GM12878 (cell line): Measurements from ENCODE around the gene BEND7. TPM values are rescaled to one million over a fixed set of nuclear protein-coding genes. Genes with fewer than 3 reads are reported as not detected.

ENCODE experiments used
- ASH2L ChIP-seq: fragments of 300-600, 200-600 bp; sonication (generic); IDR thresholded peaks from 2 replicates; pipeline ENCODE4 v1.6.1; 2017; ENCODE audit warnings: low read depth, mild to moderate bottlenecking, borderline replicate concordance
- BRCA1 ChIP-seq: IDR thresholded peaks from 2 replicates; pipeline ENCODE4 v1.6.1; 2011; ENCODE audit warnings: low read depth, low read length, improper control_type of control experiment
- CUX1 ChIP-seq: IDR thresholded peaks from 2 replicates; pipeline ENCODE4 v1.6.1; 2012; ENCODE audit warnings: improper control_type of control experiment, low read depth, low read length; ENCODE audit not compliant: insufficient replicate concordance
- ESRRA ChIP-seq: IDR thresholded peaks from 2 replicates; pipeline ENCODE4 v1.6.1; 2012; ENCODE audit warnings: mild to moderate bottlenecking, low read length, improper control_type of control experiment
- FOXK2 ChIP-seq: fragments of 450-650 bp; IDR thresholded peaks from 2 replicates; pipeline ENCODE4 v1.6.1; 2017; ENCODE audit warnings: mild to moderate bottlenecking, moderate library complexity
- HDGF ChIP-seq: fragments of 450-650 bp; IDR thresholded peaks from 2 replicates; pipeline ENCODE4 v1.6.1; 2016; ENCODE audit warnings: antibody characterized with exemption
- IKZF2 ChIP-seq, 2 experiments: fragments of 450-650 bp; IDR thresholded peaks; 2 replicates each; pipeline ENCODE4 v1.6.1; 2017; ENCODE audit warnings: mild to moderate bottlenecking in 2 of 2, moderate library complexity in 2 of 2
- JUND ChIP-seq: IDR thresholded peaks from 2 replicates; pipeline ENCODE4 v1.6.1; 2012; ENCODE audit warnings: low read depth, mild to moderate bottlenecking, low read length, improper control_type of control experiment, moderate library complexity
- NR2F1 ChIP-seq: fragments of 450-650 bp; conservative IDR thresholded peaks from 2 replicates; pipeline ENCODE4 v1.6.1; 2017; ENCODE audit warnings: mild to moderate bottlenecking
- PML ChIP-seq: IDR thresholded peaks from 2 replicates; pipeline ENCODE4 v1.6.1; 2012; ENCODE audit warnings: low read length, inconsistent platforms
- POLR2AphosphoS5 ChIP-seq: IDR thresholded peaks from 2 replicates; pipeline ENCODE4 v1.6.1; 2011; ENCODE audit warnings: mild to moderate bottlenecking, low read length, inconsistent platforms
- RELB ChIP-seq: fragments of 450-650 bp; IDR thresholded peaks from 2 replicates; pipeline ENCODE4 v1.6.1; 2017; ENCODE audit warnings: low read depth, mild to moderate bottlenecking, moderate library complexity
- SREBF2 ChIP-seq: IDR thresholded peaks from 2 replicates; pipeline ENCODE4 v1.6.1; 2012; ENCODE audit warnings: mild to moderate bottlenecking, low read length
- WRNIP1 ChIP-seq: IDR thresholded peaks from 2 replicates; pipeline ENCODE4 v1.6.1; 2011; ENCODE audit warnings: low read depth, low read length, improper control_type of control experiment, borderline replicate concordance
- YBX1 ChIP-seq: fragments of 450-650 bp; IDR thresholded peaks from 2 replicates; pipeline ENCODE4 v1.6.1; 2016; ENCODE audit warnings: antibody characterized with exemption
- polyA plus RNA-seq, 11 experiments: library from polyadenylated mRNA; depleted of rRNA in 4 of 11; unstranded in 6 of 11; stranded (reverse) in 5 of 11; fragments of >200 nt; fragmentation: Nextera tagmentation in 4 of 11; fragmentation: Illumina TruSeq in 1 of 11; extraction: Ambion mirVana in 4 of 11; extraction: Trizol in 1 of 11; gene quantifications; 1 replicate in 1 of 11; 2 replicates in 10 of 11; pipeline versions ENCODE4 v1.2.1 to v1.2.3, GENCODE V29; 2011 to 2016; ENCODE audit warnings: inconsistent platforms in 2 of 11, missing spikeins in 2 of 11, low read depth in 1 of 11
- total RNA-seq, 4 experiments: library from RNA; depleted of rRNA in 3 of 4; stranded (reverse); fragments of >200 nt in 3 of 4; fragmentation: Illumina TruSeq in 1 of 4; extraction: Trizol in 1 of 4; gene quantifications; 2 replicates each; pipeline versions ENCODE4 v1.2.1 to v1.2.3, GENCODE V29; 2013 to 2021

BEND7 gene
- total and polyA plus RNA-seq, 10 of the 15 experiments (the other 5 are each of a cell fraction or from before 2014, with no cell fraction given): not detected

GRCh38 chr10:13420532-13421307 is 108.1 kb downstream of the BEND7 start (continued):
- TF ChIP-seq CUX1: no peak
- no peak for TF ChIP-seq NR2F1
- no peak for TF ChIP-seq BRCA1
- no peak for TF ChIP-seq POLR2AphosphoS5
- no peak for TF ChIP-seq ESRRA
- TF ChIP-seq YBX1: no peak
- TF ChIP-seq HDGF: no peak
- no peak for TF ChIP-seq FOXK2
- no peak for TF ChIP-seq WRNIP1
- TF ChIP-seq IKZF2 (IDR thresholded peaks at IDR 0.05): no peak
- TF ChIP-seq JUND: no peak
- no peak for TF ChIP-seq RELB
- TF ChIP-seq PML: no peak
- no peak for TF ChIP-seq SREBF2
- no peak for TF ChIP-seq ASH2L
- TF ChIP-seq, all 136 proteins: peak for 0
